Measurements from ENCODE around the gene ANGPTL7.

Gene ANGPTL7

DNA sequence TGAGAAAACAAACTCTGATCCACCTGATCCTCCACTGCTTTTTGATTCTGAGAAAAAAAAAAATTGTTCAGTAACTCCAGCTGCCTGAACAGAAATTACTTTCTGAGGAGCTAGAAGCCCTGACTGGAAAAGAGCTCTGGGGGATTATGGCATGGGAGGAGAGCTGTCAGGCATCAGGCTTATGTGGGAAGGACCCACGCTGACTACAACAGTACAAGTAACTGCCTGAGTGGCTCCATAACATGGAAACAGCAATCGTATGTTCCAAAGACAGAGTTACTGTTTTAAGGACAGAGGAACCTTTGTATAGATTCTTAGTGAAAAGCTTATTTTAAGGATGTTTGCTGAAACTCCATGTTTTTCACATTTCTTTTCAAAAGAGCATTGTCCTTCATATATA is 1.2 kb upstream of the ANGPTL7 start:
- no peak overlapping the region for H3K9ac ChIP-seq (ENCODE audit: low read length)
- no peak overlapping the region for H2AFZ ChIP-seq (ENCODE audit: low read length)
- DNase-seq, result no peak
- no peaks in the 10 kb centered on the region; the same call in 1 of the 2 replicates for H3K36me3 ChIP-seq (replicated peaks; ENCODE audit: insufficient read depth, low read length)
- H3K9me3 ChIP-seq (replicated peaks; ENCODE audit: insufficient read depth, low read length), result no peaks in the 10 kb centered on the region
- H3F3A ChIP-seq (ENCODE audit: insufficient read depth, low read length), result no peaks in the 10 kb centered on the region; the same call in 1 of the 2 replicates
- no peaks in the 10 kb centered on the region for H3K79me2 ChIP-seq (ENCODE audit: low read length)
- no peak overlapping the region for H3K27ac ChIP-seq (ENCODE audit: low read length)
- no peak overlapping the region for H3K4me3 ChIP-seq (ENCODE audit: low read length)
- no peak overlapping the region for H3K4me2 ChIP-seq (ENCODE audit: low read depth, low read length)
- H3K4me1 ChIP-seq (ENCODE audit: low read length), result no peaks in the 10 kb centered on the region
- H3K27me3 ChIP-seq (replicated peaks; ENCODE audit: insufficient read depth, low read length), result no peaks in the 10 kb centered on the region
- no peaks in the 10 kb centered on the region for H3K9me2 ChIP-seq (replicated peaks; ENCODE audit: insufficient read depth, low read length)
- H4K20me1 ChIP-seq (ENCODE audit: insufficient read depth, low read length), result no peaks in the 10 kb centered on the region
- TF ChIP-seq EZH2phosphoT487 (IDR thresholded peaks at IDR 0.05; ENCODE audit: low read length) (no peak), EZH2 (optimal IDR thresholded peaks at IDR 0.05; ENCODE audit: low read depth, low read length) (no peak)
- TF ChIP-seq, protein P1, sequence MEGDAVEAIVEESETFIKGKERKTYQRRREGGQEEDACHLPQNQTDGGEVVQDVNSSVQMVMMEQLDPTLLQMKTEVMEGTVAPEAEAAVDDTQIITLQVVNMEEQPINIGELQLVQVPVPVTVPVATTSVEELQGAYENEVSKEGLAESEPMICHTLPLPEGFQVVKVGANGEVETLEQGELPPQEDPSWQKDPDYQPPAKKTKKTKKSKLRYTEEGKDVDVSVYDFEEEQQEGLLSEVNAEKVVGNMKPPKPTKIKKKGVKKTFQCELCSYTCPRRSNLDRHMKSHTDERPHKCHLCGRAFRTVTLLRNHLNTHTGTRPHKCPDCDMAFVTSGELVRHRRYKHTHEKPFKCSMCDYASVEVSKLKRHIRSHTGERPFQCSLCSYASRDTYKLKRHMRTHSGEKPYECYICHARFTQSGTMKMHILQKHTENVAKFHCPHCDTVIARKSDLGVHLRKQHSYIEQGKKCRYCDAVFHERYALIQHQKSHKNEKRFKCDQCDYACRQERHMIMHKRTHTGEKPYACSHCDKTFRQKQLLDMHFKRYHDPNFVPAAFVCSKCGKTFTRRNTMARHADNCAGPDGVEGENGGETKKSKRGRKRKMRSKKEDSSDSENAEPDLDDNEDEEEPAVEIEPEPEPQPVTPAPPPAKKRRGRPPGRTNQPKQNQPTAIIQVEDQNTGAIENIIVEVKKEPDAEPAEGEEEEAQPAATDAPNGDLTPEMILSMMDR (IDR thresholded peaks at IDR 0.05; ENCODE audit: low read length), result no peak

DNA sequence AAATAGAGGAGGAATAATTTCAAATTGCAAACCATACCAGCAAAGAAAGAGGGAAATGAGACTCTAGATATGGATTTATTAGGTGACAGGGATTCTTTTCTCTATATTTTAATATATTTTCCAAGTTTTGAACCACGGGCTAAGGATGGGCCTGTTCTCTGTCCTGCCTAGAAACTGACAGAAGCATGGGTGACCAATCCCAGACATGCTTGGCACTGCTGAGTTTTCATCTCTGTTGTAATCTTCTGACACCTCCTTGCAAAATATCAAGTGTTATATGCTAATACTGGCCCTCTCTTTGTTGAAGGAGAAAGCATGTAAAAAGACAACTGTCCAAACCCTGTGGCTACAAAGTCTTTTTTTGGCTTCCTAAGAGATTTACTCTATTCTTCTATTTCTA is 774 bp upstream of the ANGPTL7 start:
- no peaks in the 10 kb centered on the region for H4K20me1 ChIP-seq (ENCODE audit: insufficient read depth, low read length)

DNA sequence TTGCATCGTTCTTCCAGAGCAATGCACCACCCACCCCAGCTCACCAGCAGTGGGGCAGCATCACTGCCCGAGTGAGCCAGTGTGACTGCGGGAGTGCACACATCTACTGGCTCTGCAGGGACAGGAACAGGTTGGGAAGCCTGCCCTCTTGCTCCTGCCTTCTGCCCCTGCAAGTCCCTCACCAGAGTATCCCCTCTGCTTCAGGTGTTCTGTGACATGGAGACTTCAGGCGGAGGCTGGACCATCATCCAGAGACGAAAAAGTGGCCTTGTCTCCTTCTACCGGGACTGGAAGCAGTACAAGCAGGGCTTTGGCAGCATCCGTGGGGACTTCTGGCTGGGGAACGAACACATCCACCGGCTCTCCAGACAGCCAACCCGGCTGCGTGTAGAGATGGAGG is 4.2 kb downstream of the ANGPTL7 start:
- Histone ChIP-seq H3K9ac (ENCODE audit: low read length) (no peak overlapping the region), H3K9me3 (replicated peaks; ENCODE audit: insufficient read depth, low read length) (no peaks in the 10 kb centered on the region), H3K36me3 (replicated peaks; ENCODE audit: insufficient read depth, low read length) (0 out of 2 replicates have a peak, but pooled peaks cover 3% of the 10 kb centered on the region), H3K27ac (ENCODE audit: low read length) (no peak overlapping the region), H3F3A (ENCODE audit: insufficient read depth, low read length) (no peaks in the 10 kb centered on the region; the same call in 1 of the 2 replicates), H3K79me2 (ENCODE audit: low read length) (no peaks in the 10 kb centered on the region), H3K4me3 (ENCODE audit: low read length) (no peak overlapping the region), H2AFZ (ENCODE audit: low read length) (no peak overlapping the region), H4K20me1 (ENCODE audit: insufficient read depth, low read length) (no peaks in the 10 kb centered on the region), H3K9me2 (replicated peaks; ENCODE audit: insufficient read depth, low read length) (no peaks in the 10 kb centered on the region), H3K27me3 (replicated peaks; ENCODE audit: insufficient read depth, low read length) (no peaks in the 10 kb centered on the region), H3K4me2 (ENCODE audit: low read depth, low read length) (no peak overlapping the region), H3K4me1 (ENCODE audit: low read length) (no peaks in the 10 kb centered on the region)
- DNase-seq, result no peak
- TF ChIP-seq, protein P1 (IDR thresholded peaks at IDR 0.05; ENCODE audit: low read length), result no peak
- TF ChIP-seq EZH2phosphoT487 (IDR thresholded peaks at IDR 0.05; ENCODE audit: low read length) (no peak), EZH2 (optimal IDR thresholded peaks at IDR 0.05; ENCODE audit: low read depth, low read length) (no peak)

More for the DNA sequence above, 774 bp upstream of the ANGPTL7 start:
- Histone ChIP-seq H3F3A (ENCODE audit: insufficient read depth, low read length) (no peaks in the 10 kb centered on the region; the same call in 1 of the 2 replicates), H3K36me3 (replicated peaks; ENCODE audit: insufficient read depth, low read length) (no peaks in the 10 kb centered on the region; the same call in 1 of the 2 replicates), H2AFZ (ENCODE audit: low read length) (no peak overlapping the region), H3K4me1 (ENCODE audit: low read length) (no peaks in the 10 kb centered on the region), H3K9me2 (replicated peaks; ENCODE audit: insufficient read depth, low read length) (no peaks in the 10 kb centered on the region), H3K4me3 (ENCODE audit: low read length) (no peak overlapping the region), H3K9me3 (replicated peaks; ENCODE audit: insufficient read depth, low read length) (no peaks in the 10 kb centered on the region), H3K27ac (ENCODE audit: low read length) (no peak overlapping the region), H3K79me2 (ENCODE audit: low read length) (no peaks in the 10 kb centered on the region), H3K9ac (ENCODE audit: low read length) (no peak overlapping the region), H3K27me3 (replicated peaks; ENCODE audit: insufficient read depth, low read length) (no peaks in the 10 kb centered on the region), H3K4me2 (ENCODE audit: low read depth, low read length) (no peak overlapping the region)
- DNase-seq, result no peak
- no peak for TF ChIP-seq EZH2 (optimal IDR thresholded peaks at IDR 0.05; ENCODE audit: low read depth, low read length)
- no peak for TF ChIP-seq EZH2phosphoT487 (IDR thresholded peaks at IDR 0.05; ENCODE audit: low read length)
- TF ChIP-seq, protein P1 (IDR thresholded peaks at IDR 0.05; ENCODE audit: low read length), result no peak
